Upper lobe of left lung (tissue), 4 donors: Measurements from ENCODE around the gene PRELID1.

Source experiments
- CTCF ChIP-seq, 6 experiments: fragments of 450-650 bp in 4 of 6; fragments of 200-600 bp in 2 of 6; sonication (generic) in 2 of 6; IDR thresholded peaks; one replicate each; pipeline ENCODE4 v1.5.1; 2016 to 2019; ENCODE audit warnings: antibody characterized with exemption in 6 of 6
- POLR2A ChIP-seq, 4 donors: fragments of 450-650 bp; IDR thresholded peaks; one replicate each; pipeline ENCODE4 v1.5.1; 2016 to 2017; ENCODE audit warnings: antibody characterized with exemption in 4 of 4, mild to moderate bottlenecking in 2 of 4

GRCh38 chr5:177271113-177271512 is 32.5 kb upstream of the PRELID1 start:
- no peak for TF ChIP-seq CTCF (IDR thresholded peaks at IDR 0.05)
- TF ChIP-seq POLR2A (IDR thresholded peaks at IDR 0.05), result no peak
